OCI-LY3 (cell line): ENCODE measurements around the gene COG5.

ENCODE experiments used
- EZH2phosphoT487 ChIP-seq: fragments of 200-600 bp; shearing (Covaris generic); IDR thresholded peaks from 2 replicates; pipeline ENCODE4 v1.6.1; 2018; ENCODE audit warnings: antibody characterized with exemption, mixed run types, low read depth
- TF ChIP-seq, protein P1 (sequence below): fragments of 200-600, 300-600 bp; sonication (generic); IDR thresholded peaks from 2 replicates; pipeline ENCODE4 v1.5.1; 2014; ENCODE audit warnings: antibody characterized with exemption, low read length, low read depth

DNA sequence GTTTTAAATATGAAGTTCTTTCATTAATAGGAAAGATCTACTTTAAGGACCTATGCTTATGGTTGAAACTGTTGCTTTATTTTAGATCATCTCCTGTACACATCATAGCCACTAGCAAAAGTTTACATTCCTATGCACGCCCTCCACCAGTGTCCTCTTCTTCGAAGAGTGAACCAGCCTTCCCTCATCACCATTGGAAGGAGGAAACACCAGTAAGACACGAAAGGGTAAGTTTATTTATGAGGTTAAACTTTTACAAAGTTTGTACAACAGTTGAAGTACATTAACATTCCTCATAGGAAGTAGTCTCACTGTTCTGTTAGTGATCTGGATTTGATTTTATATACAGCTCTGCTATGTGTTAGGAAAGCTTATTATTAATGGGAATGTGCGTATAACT, 378.0 kb downstream of the COG5 start:
- TF ChIP-seq, protein P1, sequence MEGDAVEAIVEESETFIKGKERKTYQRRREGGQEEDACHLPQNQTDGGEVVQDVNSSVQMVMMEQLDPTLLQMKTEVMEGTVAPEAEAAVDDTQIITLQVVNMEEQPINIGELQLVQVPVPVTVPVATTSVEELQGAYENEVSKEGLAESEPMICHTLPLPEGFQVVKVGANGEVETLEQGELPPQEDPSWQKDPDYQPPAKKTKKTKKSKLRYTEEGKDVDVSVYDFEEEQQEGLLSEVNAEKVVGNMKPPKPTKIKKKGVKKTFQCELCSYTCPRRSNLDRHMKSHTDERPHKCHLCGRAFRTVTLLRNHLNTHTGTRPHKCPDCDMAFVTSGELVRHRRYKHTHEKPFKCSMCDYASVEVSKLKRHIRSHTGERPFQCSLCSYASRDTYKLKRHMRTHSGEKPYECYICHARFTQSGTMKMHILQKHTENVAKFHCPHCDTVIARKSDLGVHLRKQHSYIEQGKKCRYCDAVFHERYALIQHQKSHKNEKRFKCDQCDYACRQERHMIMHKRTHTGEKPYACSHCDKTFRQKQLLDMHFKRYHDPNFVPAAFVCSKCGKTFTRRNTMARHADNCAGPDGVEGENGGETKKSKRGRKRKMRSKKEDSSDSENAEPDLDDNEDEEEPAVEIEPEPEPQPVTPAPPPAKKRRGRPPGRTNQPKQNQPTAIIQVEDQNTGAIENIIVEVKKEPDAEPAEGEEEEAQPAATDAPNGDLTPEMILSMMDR: no peak
- no peak for TF ChIP-seq EZH2phosphoT487
